Measurements from ENCODE around the gene TNFRSF11A. TPM values are rescaled to one million over a fixed set of nuclear protein-coding genes. Genes with fewer than 3 reads are reported as not detected.

The TNFRSF11A gene
- total RNA-seq, 1 experiment from 2014 or later = not detected

DNA sequence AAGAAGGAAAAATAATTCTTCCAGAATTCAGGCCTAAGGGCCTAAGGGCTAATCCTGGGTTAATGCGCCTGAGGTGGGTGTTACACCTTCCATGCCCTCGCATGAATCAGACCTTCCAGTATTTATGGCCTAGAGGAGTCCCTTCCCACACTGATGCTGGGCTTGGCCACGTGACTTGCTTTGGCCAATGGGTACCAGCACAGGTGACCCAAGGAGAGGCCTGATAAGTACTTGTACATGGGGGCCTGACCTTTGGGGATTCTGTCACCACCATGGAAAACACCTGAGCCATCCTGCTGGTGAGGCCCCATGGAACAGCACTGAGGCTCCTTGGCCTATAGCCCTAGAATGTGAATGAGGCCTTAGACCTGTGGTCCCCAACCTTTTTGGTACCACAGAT is 79.8 kb downstream of the TNFRSF11A start:
- Histone ChIP-seq H3K4me1 (replicated peaks) (no peaks in the 10 kb centered on the region), H3K4me3 (no peak overlapping the region), H3K27ac (no peak overlapping the region), H3K36me3 (no peaks in the 10 kb centered on the region), H3K27me3 (replicated peaks) (no peaks in the 10 kb centered on the region), H3K9me3 (replicated peaks) (no peaks in the 10 kb centered on the region)
- DNase-seq (ENCODE audit: low read depth in 1 of 2, low spot score in 2 of 2) = no peak

DNA sequence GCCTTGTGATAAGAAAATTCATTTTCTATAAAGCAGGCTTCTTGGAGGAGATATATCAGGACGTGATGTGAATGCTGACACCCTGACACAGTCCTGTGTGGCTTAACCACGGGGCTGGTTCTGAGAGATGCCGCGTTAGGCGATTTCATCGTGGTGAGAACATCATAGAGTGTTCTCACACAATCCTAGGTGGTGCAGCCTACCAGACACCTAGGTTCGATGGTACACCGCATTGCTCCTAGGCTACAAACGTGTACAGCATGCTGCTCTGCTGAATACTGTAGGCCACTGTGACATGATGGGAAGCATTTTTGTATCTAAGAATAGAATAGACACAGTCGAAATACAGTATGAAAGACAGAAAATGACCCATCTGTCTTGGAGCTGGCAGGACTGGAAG is 82.5 kb downstream of the TNFRSF11A start:
- Histone ChIP-seq H3K27me3 (replicated peaks) (no peaks in the 10 kb centered on the region), H3K9me3 (replicated peaks) (no peaks in the 10 kb centered on the region), H3K27ac (no peak overlapping the region), H3K4me3 (no peak overlapping the region), H3K4me1 (replicated peaks) (no peaks in the 10 kb centered on the region), H3K36me3 (no peaks in the 10 kb centered on the region)
- no peak for DNase-seq (ENCODE audit: low read depth in 1 of 2, low spot score in 2 of 2)

DNA sequence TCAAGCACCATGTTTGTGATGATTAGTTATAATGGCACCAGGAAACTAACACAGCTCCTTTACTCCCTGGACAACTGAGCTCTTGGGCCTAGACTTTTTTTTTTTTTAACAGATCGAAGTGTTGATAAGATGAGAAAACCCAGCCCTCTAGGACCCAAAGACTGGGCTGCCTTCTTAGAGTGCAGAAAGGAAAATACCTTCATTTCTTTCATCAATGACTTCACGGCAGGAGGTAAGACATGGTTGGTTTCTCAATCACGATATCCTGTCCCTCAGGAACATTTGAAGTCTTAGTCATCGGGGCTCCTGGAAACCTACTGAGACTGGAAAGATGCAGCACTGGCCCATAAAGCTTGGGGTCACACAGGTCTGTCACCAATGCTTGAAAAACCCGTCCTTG is 84.7 kb downstream of the TNFRSF11A start:
- no peak for DNase-seq (ENCODE audit: low read depth in 1 of 2, low spot score in 2 of 2)
- no peaks in the 10 kb centered on the region for H3K27me3 ChIP-seq (replicated peaks)
- no peaks in the 10 kb centered on the region for H3K9me3 ChIP-seq (replicated peaks)
- no peaks in the 10 kb centered on the region for H3K4me1 ChIP-seq (replicated peaks)
- H3K27ac ChIP-seq = no peak overlapping the region
- no peak overlapping the region for H3K4me3 ChIP-seq
- H3K36me3 ChIP-seq = no peaks in the 10 kb centered on the region

DNA sequence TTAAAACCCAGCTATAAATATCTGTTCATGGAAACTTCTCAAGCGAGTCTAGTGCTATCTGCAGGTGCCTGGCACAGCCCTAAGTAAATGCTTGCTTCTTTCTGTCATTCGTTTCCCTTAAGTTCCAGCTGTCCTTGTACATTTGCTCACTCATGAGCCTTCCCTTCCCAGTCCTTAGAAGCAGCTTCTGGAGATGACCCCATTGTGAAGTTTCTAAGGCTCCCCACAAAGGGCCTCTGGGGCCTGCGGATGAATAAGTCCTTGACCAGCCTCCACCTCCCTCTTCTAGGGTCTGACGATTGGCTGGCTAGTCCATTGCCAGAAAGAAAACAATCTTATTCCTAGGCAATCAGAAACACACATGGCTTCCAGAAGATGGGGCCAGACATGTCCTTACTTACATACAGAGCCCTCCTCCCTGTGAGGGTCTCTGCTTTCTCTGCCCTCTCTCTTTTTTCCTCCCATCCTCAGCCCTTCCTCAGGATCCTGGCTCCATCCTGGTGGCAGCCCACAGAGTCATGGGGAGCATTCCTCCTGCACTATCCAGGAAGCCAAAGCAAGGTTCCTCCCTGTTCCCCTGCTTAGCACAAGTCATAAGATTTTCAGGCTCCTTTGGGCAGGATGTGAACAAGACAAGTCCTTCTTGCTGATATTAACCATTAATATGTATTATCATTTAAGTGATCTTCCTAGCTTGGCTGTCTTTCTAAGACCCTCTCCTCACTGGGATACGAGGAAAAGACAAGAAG is 87.3 kb downstream of the TNFRSF11A start:
- Histone ChIP-seq H3K4me3 (no peak overlapping the region), H3K27me3 (replicated peaks) (no peaks in the 10 kb centered on the region), H3K36me3 (no peaks in the 10 kb centered on the region), H3K9me3 (replicated peaks) (no peaks in the 10 kb centered on the region), H3K4me1 (replicated peaks) (no peaks in the 10 kb centered on the region), H3K27ac (no peak overlapping the region)
- DNase-seq (ENCODE audit: low read depth in 1 of 2, low spot score in 2 of 2) = no peak

DNA sequence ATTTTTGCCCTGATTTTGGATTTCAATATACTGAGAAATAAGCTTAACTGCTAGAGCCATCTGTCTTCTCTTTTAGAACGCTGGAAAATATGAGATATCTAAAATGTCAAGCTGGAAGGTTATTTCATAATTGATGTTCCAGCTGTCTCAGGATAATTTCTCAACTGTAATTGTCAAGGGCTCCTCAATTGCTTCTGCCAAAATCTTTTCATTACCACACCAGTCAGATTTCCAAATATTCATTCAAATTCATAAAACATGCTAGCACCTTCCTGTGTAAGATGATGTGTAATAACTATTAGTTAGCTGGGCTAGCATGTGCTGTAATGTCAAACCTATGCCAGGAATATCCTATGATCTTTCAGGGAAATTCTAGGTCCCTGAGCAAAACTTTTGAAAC is 88.1 kb downstream of the TNFRSF11A start:
- H3K4me3 ChIP-seq = no peak overlapping the region
- no peak for DNase-seq (ENCODE audit: low read depth in 1 of 2, low spot score in 2 of 2)
- no peaks in the 10 kb centered on the region for H3K9me3 ChIP-seq (replicated peaks)
- H3K27ac ChIP-seq = no peak overlapping the region
- H3K27me3 ChIP-seq (replicated peaks) = no peaks in the 10 kb centered on the region
- H3K36me3 ChIP-seq = no peaks in the 10 kb centered on the region
- H3K4me1 ChIP-seq (replicated peaks) = no peaks in the 10 kb centered on the region

DNA sequence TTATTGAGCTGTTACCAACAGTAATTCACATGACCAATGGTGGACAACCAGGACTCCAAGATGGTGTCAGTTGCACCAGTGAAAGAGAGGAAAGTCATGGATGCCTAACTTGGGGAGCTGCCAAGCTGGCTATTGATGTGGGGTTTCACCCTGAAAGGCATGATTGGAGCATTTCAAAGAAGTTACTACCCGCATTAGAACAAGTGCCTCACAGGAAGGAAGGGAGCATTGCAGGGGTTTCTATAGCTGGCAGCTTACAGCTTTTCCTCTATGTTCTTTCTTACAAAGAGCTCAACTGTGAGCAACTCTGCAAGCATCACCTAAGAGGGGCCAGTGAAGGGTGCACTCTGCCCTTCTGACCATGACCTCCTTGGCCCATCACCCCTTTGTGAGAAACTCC is 93.1 kb downstream of the TNFRSF11A start:
- Histone ChIP-seq H3K4me3 (no peak overlapping the region), H3K4me1 (replicated peaks) (peaks cover 21% of the 10 kb centered on the region), H3K9me3 (replicated peaks) (no peaks in the 10 kb centered on the region), H3K27ac (no peak overlapping the region), H3K27me3 (replicated peaks) (no peaks in the 10 kb centered on the region), H3K36me3 (no peaks in the 10 kb centered on the region)
- DNase-seq (ENCODE audit: low read depth in 1 of 2, low spot score in 2 of 2) = no peak

DNA sequence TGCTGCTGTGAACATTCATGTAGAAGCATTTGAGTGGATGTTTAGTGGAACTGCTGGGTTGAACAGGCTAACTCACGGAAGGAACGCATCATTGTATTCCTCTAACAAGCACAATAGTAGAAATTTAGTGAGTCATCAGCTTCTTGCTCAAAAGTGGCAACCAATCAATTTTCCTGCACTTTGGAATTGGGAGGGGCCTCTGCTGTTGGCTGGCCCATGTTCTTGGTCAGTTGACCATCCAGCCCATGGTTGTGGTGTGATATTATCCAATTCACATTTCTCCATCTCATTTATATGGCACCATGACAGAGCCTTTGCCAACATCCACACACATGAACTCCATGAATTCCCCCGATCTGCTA is 95.0 kb downstream of the TNFRSF11A start:
- no peaks in the 10 kb centered on the region for H3K36me3 ChIP-seq
- H3K27ac ChIP-seq = peak overlapping the region; percentile 51; the same call in 1 of the 2 replicates
- no peaks in the 10 kb centered on the region for H3K9me3 ChIP-seq (replicated peaks)
- H3K27me3 ChIP-seq (replicated peaks) = no peaks in the 10 kb centered on the region
- DNase-seq (ENCODE audit: low read depth in 1 of 2, low spot score in 2 of 2) = no peak
- H3K4me1 ChIP-seq (replicated peaks) = peaks cover 21% of the 10 kb centered on the region
- no peak overlapping the region for H3K4me3 ChIP-seq

DNA sequence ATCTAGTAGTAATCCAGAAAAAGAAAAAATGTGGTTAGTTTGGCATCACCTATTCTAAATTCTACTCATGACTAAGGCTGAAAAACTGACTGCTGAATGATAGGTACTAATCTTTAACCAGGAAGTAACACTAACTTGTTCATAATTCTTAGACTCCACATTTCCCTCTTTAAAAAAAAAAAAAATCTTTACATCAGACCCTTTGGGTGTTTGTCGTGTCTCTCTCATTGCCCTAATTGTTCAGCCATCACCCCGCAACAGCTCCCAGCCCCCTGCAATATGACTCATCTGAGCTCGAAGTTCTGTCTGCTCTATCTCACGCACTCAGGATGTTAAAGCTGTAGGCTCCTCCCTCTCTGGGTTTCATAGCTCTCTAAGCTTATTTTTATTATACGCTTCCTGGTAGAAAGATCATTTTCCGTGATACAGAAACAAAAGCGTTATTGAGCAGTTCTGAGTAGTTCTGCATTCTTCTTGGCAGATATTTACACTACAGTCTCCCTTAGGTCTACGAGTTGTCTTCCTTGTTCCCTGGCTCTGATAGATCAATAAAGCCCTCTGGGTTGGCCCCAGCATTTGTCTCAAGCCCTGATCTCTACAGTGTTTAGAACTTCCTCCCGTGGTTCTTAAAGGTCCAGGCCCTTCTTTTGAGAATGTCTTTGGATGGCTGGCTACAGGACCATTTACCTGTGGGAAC is 95.6 kb downstream of the TNFRSF11A start:
- H3K27ac ChIP-seq = peak overlapping the region; percentile 51; the same call in 1 of the 2 replicates

DNA sequence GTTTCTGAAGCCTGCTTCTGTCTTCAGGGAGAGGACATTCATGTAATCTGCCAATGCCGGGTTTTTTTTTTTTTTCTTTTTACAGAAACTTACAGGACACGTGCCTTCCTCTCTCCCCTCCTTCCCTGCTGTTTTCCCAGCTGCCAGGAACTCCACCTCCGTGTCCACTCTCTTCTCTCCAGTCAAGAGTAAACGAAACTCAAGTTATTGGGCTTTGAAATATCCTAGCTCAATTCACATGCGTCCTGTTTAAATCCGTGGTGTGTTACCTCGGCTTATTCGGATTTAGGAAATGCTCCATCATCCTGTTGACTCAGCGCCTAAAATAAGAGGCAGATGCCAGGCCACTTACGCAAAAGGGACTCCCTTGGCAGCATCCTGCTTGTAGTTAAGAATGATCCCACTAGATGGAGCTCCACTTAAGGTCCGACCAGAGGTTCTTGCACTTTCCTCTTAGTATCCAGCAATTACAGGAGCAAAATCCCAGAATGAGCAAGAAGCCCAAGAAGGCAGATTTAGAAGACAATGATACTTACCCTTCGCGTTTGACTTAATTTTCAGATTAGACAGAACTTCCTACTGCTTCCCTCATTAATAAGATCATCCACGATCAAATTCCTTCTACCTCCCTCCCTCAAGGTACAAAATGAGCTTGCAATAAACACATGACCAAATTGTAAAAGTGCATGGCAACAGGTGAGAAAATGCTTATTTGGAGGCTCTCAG is 100.5 kb downstream of the TNFRSF11A start:
- H3K36me3 ChIP-seq = no peaks in the 10 kb centered on the region
- H3K27me3 ChIP-seq (replicated peaks) = no peaks in the 10 kb centered on the region
- H3K4me3 ChIP-seq = no peak overlapping the region
- peak; percentile 76 to 81 for DNase-seq (ENCODE audit: low read depth in 1 of 2, low spot score in 2 of 2)
- H3K4me1 ChIP-seq (replicated peaks) = peaks cover 12% of the 10 kb centered on the region
- H3K27ac ChIP-seq = no peak overlapping the region
- H3K9me3 ChIP-seq (replicated peaks) = no peaks in the 10 kb centered on the region

More for the DNA sequence above, 95.6 kb downstream of the TNFRSF11A start:
- H3K9me3 ChIP-seq (replicated peaks) = no peaks in the 10 kb centered on the region
- peaks cover 21% of the 10 kb centered on the region for H3K4me1 ChIP-seq (replicated peaks)
- no peaks in the 10 kb centered on the region for H3K36me3 ChIP-seq
- no peak overlapping the region for H3K4me3 ChIP-seq
- no peaks in the 10 kb centered on the region for H3K27me3 ChIP-seq (replicated peaks)
- peak; percentile 55 to 59 for DNase-seq (ENCODE audit: low read depth in 1 of 2, low spot score in 2 of 2)

DNA sequence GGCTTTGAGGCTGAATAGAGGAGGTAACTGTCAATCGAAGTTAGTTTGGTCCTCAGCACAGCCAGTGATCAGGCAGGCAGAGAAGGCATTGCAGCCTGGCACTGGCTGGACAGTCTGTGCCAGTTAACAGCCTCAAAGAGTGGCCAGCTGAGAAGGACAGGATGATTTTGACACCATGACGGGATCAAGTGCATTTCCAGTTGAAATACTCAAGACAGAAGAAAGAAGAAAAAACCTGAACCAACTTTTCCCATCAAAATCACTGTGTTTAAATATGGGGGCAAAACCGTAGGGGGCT is 101.0 kb downstream of the TNFRSF11A start:
- H3K9me3 ChIP-seq (replicated peaks) = no peaks in the 10 kb centered on the region
- peaks cover 7% of the 10 kb centered on the region; the same call in 1 of the 2 replicates for H3K4me1 ChIP-seq (replicated peaks)
- no peak overlapping the region for H3K4me3 ChIP-seq
- H3K36me3 ChIP-seq = no peaks in the 10 kb centered on the region
- no peak overlapping the region for H3K27ac ChIP-seq
- DNase-seq (ENCODE audit: low read depth in 1 of 2, low spot score in 2 of 2) = no peak
- H3K27me3 ChIP-seq (replicated peaks) = no peaks in the 10 kb centered on the region

DNA sequence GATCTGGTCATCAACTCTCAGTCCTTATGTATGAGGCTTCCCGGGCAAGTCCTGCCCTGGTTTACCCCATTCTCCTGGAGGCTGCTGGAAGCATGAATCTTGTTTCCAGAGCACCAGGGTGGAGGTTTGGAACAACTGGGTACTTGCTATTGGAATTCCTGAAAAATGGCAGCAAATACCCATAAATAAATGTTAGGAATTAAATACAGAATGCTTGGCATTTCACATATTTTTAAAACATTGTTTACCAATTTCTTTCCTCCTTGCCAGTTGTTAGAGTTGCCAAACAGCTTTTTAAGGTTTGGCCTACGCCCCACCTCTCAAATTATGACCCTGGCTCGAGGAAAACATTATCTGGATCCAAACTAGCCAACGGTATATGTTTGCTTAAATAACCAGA is 107.1 kb downstream of the TNFRSF11A start:
- H3K9me3 ChIP-seq (replicated peaks) = no peaks in the 10 kb centered on the region
- H3K36me3 ChIP-seq = no peaks in the 10 kb centered on the region
- no peak overlapping the region for H3K4me3 ChIP-seq
- H3K27me3 ChIP-seq (replicated peaks) = peaks cover 8% of the 10 kb centered on the region
- H3K27ac ChIP-seq = no peak overlapping the region
- no peaks in the 10 kb centered on the region for H3K4me1 ChIP-seq (replicated peaks)
- DNase-seq (ENCODE audit: low read depth in 1 of 2, low spot score in 2 of 2) = no peak

DNA sequence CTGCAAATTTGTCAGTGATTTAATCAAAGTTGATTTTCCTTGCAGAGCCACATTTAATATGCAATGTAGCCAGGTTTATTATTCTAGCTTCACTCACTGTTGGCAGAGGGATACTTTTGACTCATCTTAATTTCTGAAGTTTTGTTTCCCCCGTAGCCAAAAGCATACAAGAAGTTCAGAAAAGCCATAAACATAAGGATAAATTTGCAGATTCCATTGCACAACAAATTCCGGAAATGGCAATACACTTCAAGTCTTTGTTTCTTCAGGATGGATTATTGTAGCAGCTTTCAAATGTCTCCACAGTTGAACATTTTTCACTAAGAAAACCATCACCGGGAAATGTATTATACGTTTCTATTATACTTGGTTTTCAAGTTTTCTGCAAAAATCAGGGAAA is 109.7 kb downstream of the TNFRSF11A start:
- H3K27ac ChIP-seq = no peak overlapping the region
- no peak for DNase-seq (ENCODE audit: low read depth in 1 of 2, low spot score in 2 of 2)

DNA sequence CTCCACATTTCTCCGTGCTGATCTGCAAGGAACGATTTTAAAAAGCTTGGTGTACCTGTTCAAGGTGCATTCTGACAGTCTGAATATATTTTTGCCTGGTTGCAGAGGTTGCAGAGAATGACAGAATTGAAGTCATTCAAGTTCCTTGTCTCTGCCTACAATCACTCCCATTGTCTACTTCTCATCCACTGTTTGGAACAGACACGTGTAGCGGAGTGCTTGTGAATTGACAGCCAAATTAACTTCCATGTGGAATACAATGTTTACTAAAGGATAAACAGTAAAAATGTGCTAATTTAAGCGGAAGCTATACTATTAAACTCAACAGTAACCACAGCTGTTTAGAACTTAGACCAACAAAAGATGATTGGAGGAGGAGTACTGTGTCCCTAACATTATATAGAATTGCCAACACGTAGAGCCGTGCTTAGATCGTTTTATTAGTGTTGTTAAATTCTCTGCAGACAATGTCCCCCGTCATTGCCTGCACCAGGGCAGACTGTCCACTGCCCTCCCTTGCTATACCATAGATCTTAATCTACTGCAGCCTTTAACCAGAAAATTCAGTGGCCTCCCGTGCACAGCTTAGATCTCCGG is 110.4 kb downstream of the TNFRSF11A start:
- peaks cover 8% of the 10 kb centered on the region for H3K27me3 ChIP-seq (replicated peaks)
- H3K4me1 ChIP-seq (replicated peaks) = no peaks in the 10 kb centered on the region
- no peak overlapping the region for H3K27ac ChIP-seq
- no peaks in the 10 kb centered on the region for H3K9me3 ChIP-seq (replicated peaks)
- H3K36me3 ChIP-seq = no peaks in the 10 kb centered on the region
- H3K4me3 ChIP-seq = no peak overlapping the region
- DNase-seq (ENCODE audit: low read depth in 1 of 2, low spot score in 2 of 2) = no peak

More for the DNA sequence above, 109.7 kb downstream of the TNFRSF11A start:
- Histone ChIP-seq H3K36me3 (no peaks in the 10 kb centered on the region), H3K9me3 (replicated peaks) (no peaks in the 10 kb centered on the region), H3K4me1 (replicated peaks) (no peaks in the 10 kb centered on the region), H3K4me3 (no peak overlapping the region), H3K27me3 (replicated peaks) (peaks cover 8% of the 10 kb centered on the region)

Measured in SJSA1 (cell line).